Testis (tissue), 3 donors: Measurements from ENCODE around the gene IFNA6. TPM values are rescaled to one million over a fixed set of nuclear protein-coding genes. Genes with fewer than 3 reads are reported as not detected.

Experiments used
- DNase-seq: peaks from one replicate; pipeline ENCODE4 v3.0.0-alpha.2; 2019
- H3K27ac ChIP-seq, 2 donors: fragments of 200-600 bp; sonication (generic); one replicate each; pipeline ENCODE4 v1.5.1; 2019
- H3K27me3 ChIP-seq: fragments of 200-600 bp; sonication (generic); one replicate; pipeline ENCODE4 v1.5.1; 2019
- H3K36me3 ChIP-seq: fragments of 200-600 bp; sonication (generic); one replicate; pipeline ENCODE4 v1.5.1; 2017; ENCODE audit warnings: low read depth; ENCODE audit errors: missing control alignments
- H3K4me1 ChIP-seq: fragments of 200-600 bp; sonication (generic); one replicate; pipeline ENCODE4 v1.5.1; 2019
- H3K4me3 ChIP-seq, 2 donors: fragments of 200-600 bp; sonication (generic); one replicate each; pipeline ENCODE4 v1.5.1; 2017 to 2019
- H3K9me3 ChIP-seq: fragments of 200-600 bp; sonication (generic); one replicate; pipeline ENCODE4 v1.5.1; 2017
- CTCF ChIP-seq, 3 experiments: fragments of 450-650 bp in 2 of 3; fragments of 200-600 bp in 1 of 3; sonication (generic) in 1 of 3; IDR thresholded peaks; one replicate each; pipeline ENCODE4 v1.5.1; 2016 to 2019; ENCODE audit warnings: antibody characterized with exemption in 3 of 3, mild to moderate bottlenecking in 2 of 3, moderate library complexity in 1 of 3
- POLR2A ChIP-seq: fragments of 450-650 bp; IDR thresholded peaks from one replicate; pipeline ENCODE4 v1.6.1; 2017; ENCODE audit warnings: antibody characterized with exemption, mild to moderate bottlenecking, moderate library complexity
- WGBS, 2 donors: methylation state at CpG; one replicate each; pipeline ENCODE4 v1.1.5; 2018; 5-methylcytosine and 5-hydroxymethylcytosine counted together
- intact Hi-C: fragments of 100-400 bp; cut with DNase I; formaldehyde crosslinking; loops from one replicate; pipeline ENCODE4 v1.15.1; 2023; ENCODE audit warnings: low total_unique reads
- polyA plus RNA-seq: library from polyadenylated mRNA; stranded (reverse); fragments of 350-450 nt; fragmentation: Illumina TruSeq; extraction: RNeasy Lipid Tissue Mini Kit (QIAGEN cat#74804); gene quantifications from one replicate; pipeline ENCODE4 v1.2.3, GENCODE V29; 2014; ENCODE audit warnings: low read depth, low replicate concordance; ENCODE audit not compliant: insufficient read depth
- total RNA-seq, 2 donors: library from RNA; depleted of rRNA; stranded (reverse); fragments of >200 nt; gene quantifications; one replicate each; pipeline ENCODE4 v1.2.3, GENCODE V29; 2016

IFNA6 gene
- total and polyA plus RNA-seq, 3 donors from 2014 or later = 0.39 TPM; not detected in 2

GRCh38 chr9:21340735-21341134 lies 10.0 kb downstream of the IFNA6 start:
- no peak for DNase-seq
- Histone ChIP-seq H3K9me3 (no peaks in the 10 kb centered on the region), H3K27ac (no peak overlapping the region), H3K27me3 (no peaks in the 10 kb centered on the region), H3K4me3 (no peak overlapping the region), H3K36me3 (no peaks in the 10 kb centered on the region), H3K4me1 (no peaks in the 10 kb centered on the region)
- 88 to 96% methylated on average over 4 of the region's 4 CpGs for WGBS, 2 donors
- intact Hi-C loops = no loop called here
- no peak for TF ChIP-seq CTCF (IDR thresholded peaks at IDR 0.05)
- TF ChIP-seq POLR2A = no peak

DNA sequence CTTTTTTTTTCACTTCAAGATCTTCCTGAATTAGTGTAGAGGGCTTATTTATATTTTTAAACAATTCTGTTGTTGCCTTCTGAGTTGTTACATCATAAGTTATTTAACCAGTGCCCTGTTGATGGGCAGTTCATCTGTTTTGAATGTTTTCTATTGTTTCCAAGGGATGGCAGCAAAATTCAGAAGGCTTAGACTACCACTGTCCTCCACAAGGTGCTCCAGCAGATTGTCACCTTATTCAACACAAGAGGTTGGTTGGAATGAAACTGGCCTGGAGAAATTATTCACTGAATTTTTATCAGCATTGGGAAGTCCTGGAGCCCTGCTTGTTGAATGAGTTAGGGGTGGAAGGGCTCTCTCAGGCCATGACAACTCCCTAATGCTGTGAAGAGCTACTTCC lies 14.2 kb downstream of the IFNA6 start:
- intact Hi-C loops = no loop called here
- no peak overlapping the region for H3K4me3 ChIP-seq
- no peaks in the 10 kb centered on the region for H3K36me3 ChIP-seq
- H3K4me1 ChIP-seq = peaks cover 23% of the 10 kb centered on the region
- no peaks in the 10 kb centered on the region for H3K9me3 ChIP-seq
- no peak for TF ChIP-seq POLR2A
- no peak for TF ChIP-seq CTCF (IDR thresholded peaks at IDR 0.05)
- H3K27ac ChIP-seq = no peak overlapping the region
- DNase-seq = no peak
- H3K27me3 ChIP-seq = no peaks in the 10 kb centered on the region

DNA sequence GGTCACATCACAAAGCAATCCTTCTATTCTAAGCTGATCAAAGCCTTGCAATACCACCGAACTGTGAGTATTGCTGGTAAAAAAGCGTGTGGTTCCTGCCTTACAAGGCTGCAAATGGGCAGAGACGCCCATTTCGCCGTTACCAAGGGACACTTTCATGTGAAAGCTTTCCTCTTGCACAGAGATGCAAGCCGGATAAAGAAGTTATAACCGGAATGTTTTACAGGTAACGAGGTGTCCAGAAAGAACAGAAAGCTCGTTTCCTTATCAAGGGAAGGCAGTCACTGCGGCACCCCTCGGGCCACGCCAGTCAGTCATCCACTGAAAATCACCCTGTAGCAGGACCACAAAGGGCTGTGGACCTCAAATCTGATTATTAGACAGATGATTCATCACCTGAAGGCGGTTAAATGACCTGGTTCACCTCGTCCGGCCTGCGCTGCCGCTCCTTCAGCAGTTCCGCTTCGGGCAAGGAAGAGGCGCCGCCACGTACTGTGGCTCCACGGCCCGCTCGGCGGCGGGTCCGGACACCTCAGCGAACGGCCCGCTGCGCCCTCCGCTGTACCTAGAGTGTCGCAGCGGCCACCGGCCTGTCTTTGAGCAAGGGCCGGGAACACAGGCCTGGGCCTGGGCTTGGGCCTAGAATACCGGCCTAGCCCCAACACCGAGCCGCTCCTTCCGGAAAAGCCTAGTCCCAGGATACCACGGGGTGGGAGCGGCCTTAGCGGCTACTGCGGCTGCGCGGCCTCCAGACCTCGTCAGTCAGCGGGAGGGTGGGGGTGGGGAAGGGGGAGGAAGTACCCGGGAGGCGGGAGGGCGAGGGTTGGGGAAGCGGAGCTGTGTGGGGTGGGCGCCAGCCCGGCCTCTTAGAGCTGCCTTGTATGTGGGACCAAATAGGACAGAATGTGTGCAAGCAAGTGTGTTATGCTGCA lies 15.7 kb downstream of the IFNA6 start, which contains the start of gene KLHL9:
Gene KLHL9 (minus strand): TSS at position 704 of the 932 bp plus-strand sequence. CDS start 545 bp downstream, at position 159.
- no peaks in the 10 kb centered on the region for H3K9me3 ChIP-seq
- H3K36me3 ChIP-seq = no peaks in the 10 kb centered on the region
- peak; percentile 92 for DNase-seq
- intact Hi-C loops = no loop called here
- peak within 1 kb of the TSS; percentile 76 to 98 for H3K4me3 ChIP-seq
- peak within 1 kb of the TSS; percentile 96 to 99 for H3K27ac ChIP-seq
- no peaks in the 10 kb centered on the region for H3K27me3 ChIP-seq
- peaks cover 29% of the 10 kb centered on the region for H3K4me1 ChIP-seq
- TF ChIP-seq CTCF (IDR thresholded peaks at IDR 0.05) = no peak
- no peak for TF ChIP-seq POLR2A
- WGBS, 2 donors = 0% methylated on average over 25 to 46 of the region's 55 CpGs

DNA sequence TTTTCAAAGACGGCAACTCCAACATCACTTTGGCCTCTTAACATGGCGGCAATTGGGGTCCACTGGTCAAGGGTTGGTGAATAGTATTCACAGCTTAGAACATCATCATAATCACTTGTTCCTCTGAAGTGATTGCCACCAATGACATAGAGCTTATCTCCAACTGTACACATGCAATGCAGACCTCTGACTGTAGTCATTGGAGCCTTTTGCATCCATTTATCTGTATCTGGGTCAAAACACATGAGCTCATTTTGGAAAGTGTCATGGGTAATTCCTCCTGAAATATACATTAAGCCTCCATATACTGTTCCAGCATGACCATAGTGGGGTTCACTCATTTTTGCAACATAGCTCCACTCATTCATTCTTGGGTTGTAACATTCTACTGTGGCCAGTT lies 17.5 kb downstream of the IFNA6 start:
- Histone ChIP-seq H3K4me3 (no peak overlapping the region), H3K9me3 (no peaks in the 10 kb centered on the region), H3K27ac (no peak overlapping the region), H3K4me1 (peaks cover 29% of the 10 kb centered on the region), H3K27me3 (no peaks in the 10 kb centered on the region), H3K36me3 (no peaks in the 10 kb centered on the region)
- no peak for TF ChIP-seq POLR2A
- no peak for TF ChIP-seq CTCF (IDR thresholded peaks at IDR 0.05)
- WGBS, 2 donors = 75 to 90% methylated on average over 2 of the region's 2 CpGs
- intact Hi-C loops = no loop called here
- no peak for DNase-seq
